Mesenchymal stem cell (in vitro differentiated cells and primary cell): ENCODE results near the gene ADA.

ENCODE experiments used
- DNase-seq: peaks from one replicate; pipeline ENCODE4 v3.0.0-alpha.2; 2013
- H2AFZ ChIP-seq: one replicate; pipeline ENCODE4 v1.6.1; 2013; ENCODE audit warnings: low read depth, mild to moderate bottlenecking, control low read depth, inconsistent platforms, low read length, moderate library complexity
- H2AK5ac ChIP-seq: 2 replicates; pipeline ENCODE4 v1.6.1; 2013; ENCODE audit warnings: low read length, moderate library complexity, mild to moderate bottlenecking, inconsistent platforms; ENCODE audit not compliant: severe bottlenecking
- H2BK120ac ChIP-seq: one replicate; pipeline ENCODE4 v1.6.1; 2013; ENCODE audit warnings: low read depth, mild to moderate bottlenecking, inconsistent platforms, low read length, moderate library complexity
- H2BK12ac ChIP-seq, 2 experiments: one replicate each; pipeline ENCODE4 v1.6.1; 2013; ENCODE audit warnings: inconsistent platforms in 2 of 2, low read length in 2 of 2, mild to moderate bottlenecking in 2 of 2, moderate library complexity in 2 of 2, control low read depth in 1 of 2
- H2BK15ac ChIP-seq: one replicate; pipeline ENCODE4 v1.6.1; 2013; ENCODE audit warnings: mild to moderate bottlenecking, low read depth, inconsistent platforms; ENCODE audit not compliant: poor library complexity, severe bottlenecking
- H2BK5ac ChIP-seq: 2 replicates; pipeline ENCODE4 v1.6.1; 2013; ENCODE audit warnings: low read depth, mild to moderate bottlenecking, low read length, control low read depth, inconsistent platforms; ENCODE audit not compliant: poor library complexity, severe bottlenecking
- H3K14ac ChIP-seq, 2 experiments: one replicate each; pipeline ENCODE4 v1.6.1; 2013; ENCODE audit warnings: inconsistent platforms in 2 of 2, low read length in 2 of 2, control low read depth in 1 of 2, mild to moderate bottlenecking in 1 of 2, moderate library complexity in 1 of 2
- H3K18ac ChIP-seq, 2 experiments: one replicate each; pipeline ENCODE4 v1.6.1; 2013; ENCODE audit warnings: inconsistent platforms in 2 of 2, low read length in 2 of 2, control low read depth in 1 of 2, low read depth in 1 of 2, mild to moderate bottlenecking in 1 of 2
- H3K23ac ChIP-seq, 2 experiments: one replicate each; pipeline ENCODE4 v1.6.1; 2013; ENCODE audit warnings: inconsistent platforms in 2 of 2, low read length in 2 of 2, mild to moderate bottlenecking in 2 of 2, moderate library complexity in 2 of 2, control low read depth in 1 of 2
- H3K27ac ChIP-seq: 2 replicates; pipeline ENCODE4 v1.5.1; 2013; ENCODE audit warnings: mild to moderate bottlenecking, moderate library complexity, low read length, control low read depth, inconsistent platforms; ENCODE audit not compliant: poor library complexity, severe bottlenecking
- H3K27me3 ChIP-seq, 2 experiments: 2 replicates each; pipeline versions ENCODE4 v1.6.1 to v1.7.0; 2013; ENCODE audit warnings: low read length in 2 of 2, mild to moderate bottlenecking in 2 of 2, moderate library complexity in 2 of 2, control low read depth in 1 of 2, inconsistent platforms in 1 of 2; ENCODE audit not compliant: control insufficient read depth in 1 of 2, insufficient read depth in 1 of 2
- H3K36me3 ChIP-seq, 2 experiments: 2 replicates each; pipeline versions ENCODE4 v1.6.1 to v1.7.0; 2013; ENCODE audit warnings: low read length in 2 of 2, control low read depth in 1 of 2, inconsistent platforms in 1 of 2, low read depth in 1 of 2, mild to moderate bottlenecking in 1 of 2; ENCODE audit not compliant: insufficient read depth in 2 of 2, control insufficient read depth in 1 of 2
- H3K4ac ChIP-seq, 2 experiments: one replicate each; pipeline ENCODE4 v1.6.1; 2013; ENCODE audit warnings: inconsistent platforms in 2 of 2, low read length in 2 of 2, mild to moderate bottlenecking in 2 of 2, moderate library complexity in 2 of 2, control low read depth in 1 of 2, low read depth in 1 of 2
- H3K4me1 ChIP-seq: 2 replicates; pipeline ENCODE4 v1.6.1; 2013; ENCODE audit warnings: low read depth, low read length, control low read depth; ENCODE audit not compliant: control insufficient read depth, insufficient read depth
- H3K4me2 ChIP-seq: 2 replicates; pipeline ENCODE4 v1.6.1; 2013; ENCODE audit warnings: low read length, mild to moderate bottlenecking, inconsistent platforms; ENCODE audit not compliant: poor library complexity, severe bottlenecking
- H3K4me3 ChIP-seq, 2 experiments: 2 replicates each; pipeline versions ENCODE4 v1.5.1 to v1.7.0; 2013; ENCODE audit warnings: low read length in 2 of 2, mild to moderate bottlenecking in 2 of 2, control low read depth in 1 of 2, low read depth in 1 of 2; ENCODE audit not compliant: insufficient read depth in 1 of 2
- H3K79me1 ChIP-seq: replicated peaks from 2 replicates; pipeline ENCODE4 v1.6.1; 2013; ENCODE audit warnings: mild to moderate bottlenecking, control low read depth, low read length, inconsistent platforms; ENCODE audit not compliant: poor library complexity, severe bottlenecking
- H3K9ac ChIP-seq: 2 replicates; pipeline ENCODE4 v1.7.0; 2013; ENCODE audit warnings: mild to moderate bottlenecking, low read length, moderate library complexity
- H3K9me3 ChIP-seq: 2 replicates; pipeline ENCODE4 v1.7.0; 2013; ENCODE audit warnings: mild to moderate bottlenecking, low read length; ENCODE audit not compliant: control insufficient read depth
- H4K8ac ChIP-seq: one replicate; pipeline ENCODE4 v1.6.1; 2013; ENCODE audit warnings: inconsistent platforms, mild to moderate bottlenecking, low read length, moderate library complexity
- H4K91ac ChIP-seq: one replicate; pipeline ENCODE4 v1.6.1; 2013; ENCODE audit warnings: mild to moderate bottlenecking, low read length, inconsistent platforms
- WGBS: methylation state at CpG from one replicate; pipeline ENCODE4 v1.1.7; 2013; ENCODE audit warnings: mixed read lengths; 5-methylcytosine and 5-hydroxymethylcytosine counted together

ADA gene

DNA sequence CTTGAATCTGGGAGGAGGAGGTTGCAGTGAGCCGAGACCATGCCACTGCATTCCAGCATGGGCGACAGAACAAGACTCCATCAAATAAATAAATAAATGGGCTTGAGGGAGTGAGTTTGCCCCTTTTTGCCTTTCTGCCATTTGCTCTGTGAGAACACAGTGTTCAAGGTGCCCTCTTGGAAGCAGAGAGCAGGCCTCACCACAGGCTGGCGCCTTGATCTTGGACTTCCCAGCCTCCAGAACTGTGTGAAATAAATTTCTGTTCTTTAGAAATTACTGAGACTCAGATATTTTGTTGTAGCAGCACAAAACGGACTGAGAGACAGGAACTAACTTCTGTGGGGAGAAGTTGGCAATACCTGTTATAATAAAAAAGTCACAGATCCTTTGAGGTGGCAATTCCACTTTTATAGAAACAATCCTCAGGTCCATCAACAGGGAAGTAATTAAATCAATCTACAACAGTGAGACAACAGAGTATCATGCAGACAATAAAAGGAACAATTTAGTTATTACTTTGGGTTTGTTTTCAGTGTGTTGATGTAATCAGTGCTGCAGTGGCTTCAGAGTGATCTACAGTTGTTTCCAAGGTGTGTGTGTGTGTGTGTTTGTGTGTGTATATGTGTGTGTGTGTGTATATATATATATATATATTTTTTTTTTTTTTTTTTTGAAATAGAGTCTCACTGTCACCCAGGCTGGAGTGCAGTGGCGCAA lies 44.6 kb downstream of the ADA start:
- H2BK12ac ChIP-seq = no peak overlapping the region
- H2BK120ac ChIP-seq = no peak overlapping the region
- no peak overlapping the region for H2BK15ac ChIP-seq
- H2BK5ac ChIP-seq = no peak overlapping the region
- no peak for DNase-seq
- H3K9me3 ChIP-seq = no peaks in the 10 kb centered on the region
- H2AFZ ChIP-seq = no peak overlapping the region
- no peak overlapping the region for H3K27ac ChIP-seq
- 96% methylated on average over 3 of the region's 5 CpGs for WGBS
- no peak overlapping the region for H2AK5ac ChIP-seq
- no peak overlapping the region for H3K4ac ChIP-seq
- H3K36me3 ChIP-seq = peaks cover 0 to 35% of the 10 kb centered on the region in 2 experiments
- no peak overlapping the region for H3K23ac ChIP-seq
- H3K9ac ChIP-seq = no peak overlapping the region
- H3K18ac ChIP-seq = no peak overlapping the region
- H3K4me1 ChIP-seq = peaks cover 8% of the 10 kb centered on the region
- peaks cover 4% of the 10 kb centered on the region for H3K79me1 ChIP-seq
- no peak overlapping the region for H3K14ac ChIP-seq
- H3K4me3 ChIP-seq = no peak overlapping the region
- no peak overlapping the region for H4K8ac ChIP-seq
- H3K27me3 ChIP-seq = no peaks in the 10 kb centered on the region
- no peak overlapping the region for H4K91ac ChIP-seq
- no peak overlapping the region for H3K4me2 ChIP-seq

GRCh38 chr20:44603327-44603726 lies 48.2 kb downstream of the ADA start:
- Histone ChIP-seq H3K14ac (no peak overlapping the region), H4K91ac (no peak overlapping the region), H4K8ac (no peak overlapping the region), H3K79me1 (peaks cover 6% of the 10 kb centered on the region), H2AK5ac (no peak overlapping the region), H3K4me1 (peaks cover 3% of the 10 kb centered on the region), H3K4me3 (no peak overlapping the region), H3K27ac (no peak overlapping the region), H2BK12ac (peak overlapping the region in 1 of 2 experiments; percentile 11), H3K27me3 (no peaks in the 10 kb centered on the region), H3K36me3 (peaks cover 0 to 43% of the 10 kb centered on the region in 2 experiments), H3K23ac (no peak overlapping the region), H3K4ac (no peak overlapping the region), H2BK5ac (no peak overlapping the region), H2BK120ac (no peak overlapping the region), H2BK15ac (no peak overlapping the region), H2AFZ (no peak overlapping the region), H3K9me3 (no peaks in the 10 kb centered on the region), H3K4me2 (no peak overlapping the region), H3K9ac (no peak overlapping the region), H3K18ac (no peak overlapping the region)
- 89% methylated on average over 8 of the region's 8 CpGs for WGBS
- DNase-seq = no peak

DNA sequence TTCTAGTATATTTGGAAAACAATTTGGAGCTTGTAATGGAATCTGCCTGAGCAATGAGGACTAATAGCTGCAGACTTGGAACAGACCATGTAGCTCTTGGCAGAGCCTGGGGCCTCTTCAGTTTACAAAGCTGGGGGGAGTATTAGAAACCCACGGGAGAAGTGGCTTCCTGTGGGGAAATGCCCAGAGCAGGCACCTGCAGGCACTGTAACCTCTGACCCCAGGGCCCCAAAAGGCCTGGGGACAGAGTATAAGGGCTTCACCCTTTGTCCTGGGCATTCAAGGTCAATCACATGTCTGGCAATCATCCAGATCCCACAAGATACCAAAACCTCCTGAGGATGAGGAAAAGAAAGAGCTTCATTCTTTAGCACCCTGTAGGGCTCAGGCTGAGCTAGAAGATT lies 49.7 kb downstream of the ADA start:
- no peak overlapping the region for H3K14ac ChIP-seq
- no peak overlapping the region for H2BK5ac ChIP-seq
- peaks cover 0 to 49% of the 10 kb centered on the region in 2 experiments for H3K36me3 ChIP-seq
- no peak overlapping the region for H3K4ac ChIP-seq
- H2AFZ ChIP-seq = no peak overlapping the region
- H3K23ac ChIP-seq = no peak overlapping the region
- H3K4me1 ChIP-seq = peaks cover 4% of the 10 kb centered on the region
- no peak overlapping the region for H3K27ac ChIP-seq
- peaks cover 7% of the 10 kb centered on the region for H3K79me1 ChIP-seq
- H3K9me3 ChIP-seq = no peaks in the 10 kb centered on the region
- no peak overlapping the region for H4K8ac ChIP-seq
- no peak overlapping the region for H3K4me3 ChIP-seq
- H3K18ac ChIP-seq = no peak overlapping the region
- no peak overlapping the region for H2AK5ac ChIP-seq
- H3K9ac ChIP-seq = peak overlapping the region; percentile 70
- no peak overlapping the region for H2BK12ac ChIP-seq
- DNase-seq = peak; percentile 38
- H2BK120ac ChIP-seq = no peak overlapping the region
- H3K4me2 ChIP-seq = no peak overlapping the region
- no peak overlapping the region for H2BK15ac ChIP-seq
- WGBS = 0% methylated on average over 1 of the region's 1 CpG
- no peak overlapping the region for H4K91ac ChIP-seq
- H3K27me3 ChIP-seq = no peaks in the 10 kb centered on the region

DNA sequence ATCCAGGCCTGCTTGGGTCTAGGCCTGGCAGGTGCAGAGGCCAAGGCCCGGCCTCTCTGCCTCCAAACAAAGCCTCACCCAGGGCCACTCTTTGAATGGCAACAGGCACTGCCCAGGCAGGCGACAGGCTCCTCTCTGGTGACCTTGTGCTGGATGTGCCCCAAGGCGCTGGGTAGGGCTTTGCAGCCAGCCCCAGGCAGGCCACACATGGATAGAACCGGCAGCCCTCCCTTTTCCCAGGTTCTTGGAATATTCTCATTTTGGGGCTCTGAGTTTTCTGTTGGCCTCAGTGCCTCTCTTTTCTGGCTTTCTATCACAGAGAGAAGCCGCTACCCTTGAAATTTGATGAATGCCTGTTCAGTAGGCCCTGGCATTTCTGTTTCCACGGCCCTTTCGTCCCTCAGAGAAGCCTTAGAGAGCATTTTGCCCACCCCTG lies 50.2 kb downstream of the ADA start:
- H2BK15ac ChIP-seq = no peak overlapping the region
- H3K9me3 ChIP-seq = no peaks in the 10 kb centered on the region
- no peak overlapping the region for H2AK5ac ChIP-seq
- peak overlapping the region; percentile 82 for H4K8ac ChIP-seq
- peak overlapping the region; percentile 70 for H3K9ac ChIP-seq
- peaks cover 4% of the 10 kb centered on the region for H3K4me1 ChIP-seq
- WGBS = 84% methylated on average over 6 of the region's 7 CpGs
- no peak overlapping the region for H3K23ac ChIP-seq
- peak overlapping the region in 1 of 2 experiments; percentile 82 for H3K14ac ChIP-seq
- H3K4ac ChIP-seq = peak overlapping the region; percentile 35 to 92
- peaks cover 0 to 53% of the 10 kb centered on the region in 2 experiments for H3K36me3 ChIP-seq
- no peak for DNase-seq
- peak overlapping the region; percentile 59 to 91 for H2BK12ac ChIP-seq
- H3K79me1 ChIP-seq = peaks cover 11% of the 10 kb centered on the region
- no peaks in the 10 kb centered on the region for H3K27me3 ChIP-seq
- no peak overlapping the region for H3K27ac ChIP-seq
- H3K4me2 ChIP-seq = no peak overlapping the region
- H3K18ac ChIP-seq = peak overlapping the region; percentile 78 to 88
- H4K91ac ChIP-seq = peak overlapping the region; percentile 95
- H3K4me3 ChIP-seq = peak overlapping the region in 1 of 2 experiments; percentile 45
- H2BK120ac ChIP-seq = peak overlapping the region; percentile 30
- H2BK5ac ChIP-seq = no peak overlapping the region
- H2AFZ ChIP-seq = no peak overlapping the region
